PFSK-1 (cell line): ENCODE measurements around the gene MPP7.

Experiments
- FOXP2 ChIP-seq: optimal IDR thresholded peaks from 2 replicates; pipeline ENCODE3; 2011; ENCODE audit warnings: borderline replicate concordance, control low read depth, inconsistent platforms; ENCODE audit not compliant: insufficient read depth; ENCODE audit errors: extremely low read length, extremely low read depth
- POLR2AphosphoS5 ChIP-seq: IDR thresholded peaks from 2 replicates; pipeline ENCODE4 v1.6.1; 2012; ENCODE audit warnings: low read depth, mild to moderate bottlenecking, control low read depth, low read length, moderate library complexity
- REST ChIP-seq, 2 experiments: IDR thresholded peaks; 2 replicates each; pipeline versions ENCODE4 v1.6.1 to v1.8.0; 2011 to 2012; ENCODE audit warnings: low read depth in 2 of 2, low read length in 2 of 2, control low read depth in 1 of 2, inconsistent platforms in 1 of 2, mild to moderate bottlenecking in 1 of 2, moderate library complexity in 1 of 2; ENCODE audit not compliant: insufficient read depth in 1 of 2
- SIN3A ChIP-seq: IDR thresholded peaks from 2 replicates; pipeline ENCODE4 v1.6.1; 2012; ENCODE audit warnings: mild to moderate bottlenecking, low read length, moderate library complexity, borderline replicate concordance; ENCODE audit not compliant: insufficient read depth
- TAF1 ChIP-seq: IDR thresholded peaks from 2 replicates; pipeline ENCODE4 v1.6.1; 2012; ENCODE audit warnings: low read length, control low read depth, borderline replicate concordance; ENCODE audit not compliant: insufficient read depth

MPP7 gene

GRCh38 chr10:28281726-28282315 is 21.0 kb downstream of the MPP7 start:
- TF ChIP-seq TAF1: no peak
- no peak for TF ChIP-seq FOXP2
- TF ChIP-seq SIN3A: no peak
- no peak for TF ChIP-seq POLR2AphosphoS5
- no peak for TF ChIP-seq REST (IDR thresholded peaks at IDR 0.05; ENCODE audit: insufficient read depth in 1 of 2, low read depth in 2 of 2, low read length in 2 of 2)

- TF ChIP-seq POLR2AphosphoS5 (no peak), TAF1 (no peak), REST (IDR thresholded peaks at IDR 0.05; ENCODE audit: insufficient read depth in 1 of 2, low read depth in 2 of 2, low read length in 2 of 2) (no peak), SIN3A (no peak), FOXP2 (no peak)
Measured at GRCh38 chr10:28280652-28281051, 22.2 kb downstream of the MPP7 start.

- no peak for TF ChIP-seq TAF1
- TF ChIP-seq POLR2AphosphoS5: no peak
- TF ChIP-seq FOXP2: no peak
Measured at GRCh38 chr10:28279878-28280277, 23.0 kb downstream of the MPP7 start.

GRCh38 chr10:28278842-28279241 is 24.0 kb downstream of the MPP7 start:
- TF ChIP-seq REST (IDR thresholded peaks at IDR 0.05; ENCODE audit: insufficient read depth in 1 of 2, low read depth in 2 of 2, low read length in 2 of 2) (no peak), FOXP2 (no peak), TAF1 (no peak), SIN3A (no peak), POLR2AphosphoS5 (no peak)

- TF ChIP-seq TAF1 (no peak), SIN3A (no peak), POLR2AphosphoS5 (no peak), FOXP2 (no peak), REST (IDR thresholded peaks at IDR 0.05; ENCODE audit: insufficient read depth in 1 of 2, low read depth in 2 of 2, low read length in 2 of 2) (no peak)
Measured at GRCh38 chr10:28276384-28276783, 26.5 kb downstream of the MPP7 start.
